Left ventricle myocardium inferior (tissue), 1 donor: ENCODE results near the gene BICDL1. TPM values are rescaled to one million over a fixed set of nuclear protein-coding genes. Genes with fewer than 3 reads are reported as not detected.

Experiments
- DNase-seq: peaks from one replicate; pipeline ENCODE4 v3.0.0-alpha.2; 2020
- H3K27ac ChIP-seq: fragments of 200-600 bp; replicated peaks from 2 replicates; pipeline ENCODE4 v1.8.0; 2021
- H3K27me3 ChIP-seq: fragments of 200-600 bp; 2 replicates; pipeline ENCODE4 v1.8.0; 2021; ENCODE audit warnings: low read depth
- H3K36me3 ChIP-seq: fragments of 200-600 bp; 2 replicates; pipeline ENCODE4 v1.8.0; 2021
- H3K4me1 ChIP-seq: fragments of 200-600 bp; 2 replicates; pipeline ENCODE4 v1.8.0; 2021
- H3K4me3 ChIP-seq: fragments of 200-600 bp; 2 replicates; pipeline ENCODE4 v1.8.0; 2021; ENCODE audit warnings: mild to moderate bottlenecking, moderate library complexity
- H3K9me3 ChIP-seq: fragments of 200-600 bp; replicated peaks from 2 replicates; pipeline ENCODE4 v1.8.0; 2021
- CTCF ChIP-seq: fragments of 200-600 bp; IDR thresholded peaks from 2 replicates; pipeline ENCODE4 v1.8.0; 2021; ENCODE audit warnings: antibody characterized with exemption, mild to moderate bottlenecking, borderline replicate concordance
- intact Hi-C: fragments of 100-400 bp; cut with micrococcal nuclease; formaldehyde crosslinking; loops from one replicate; pipeline ENCODE4 v1.11.0; 2022
- total RNA-seq: library from RNA; stranded (reverse); fragmentation: NEBNext Ultra II Directional; extraction: Animal tissue kit (Norgen Biotek cat#: 25700); gene quantifications from one replicate; pipeline ENCODE4 v1.2.1, GENCODE V29; 2021
- donor health status: DM: no; HTN: yes; CAD: no; lungs with severe emphysema.

Gene BICDL1
- total RNA-seq, 1 donor from 2014 or later: 0.08 TPM

- Histone ChIP-seq H3K9me3 (no peaks in the 10 kb centered on the region), H3K4me3 (peak overlapping the region; percentile 73), H3K36me3 (peaks cover 8% of the 10 kb centered on the region), H3K4me1 (peaks cover 59% of the 10 kb centered on the region), H3K27ac (peak overlapping the region; percentile 97), H3K27me3 (no peaks in the 10 kb centered on the region)
- peak; percentile 95 for DNase-seq
- intact Hi-C loops: no loop called here
- TF ChIP-seq CTCF: no peak
Observed at GRCh38 chr12:120116792-120117651, 128.0 kb downstream of the BICDL1 start.

GRCh38 chr12:120117961-120118320 is 128.9 kb downstream of the BICDL1 start:
- Histone ChIP-seq H3K27me3 (no peaks in the 10 kb centered on the region), H3K4me3 (peak overlapping the region; percentile 73), H3K36me3 (peaks cover 8% of the 10 kb centered on the region), H3K27ac (peak overlapping the region; percentile 97), H3K4me1 (peaks cover 50% of the 10 kb centered on the region), H3K9me3 (no peaks in the 10 kb centered on the region)
- no peak for DNase-seq
- TF ChIP-seq CTCF: no peak
- intact Hi-C loops: no loop called here

GRCh38 chr12:120118321-120119061 is 129.5 kb downstream of the BICDL1 start:
- TF ChIP-seq CTCF: no peak
- H3K9me3 ChIP-seq: no peaks in the 10 kb centered on the region
- DNase-seq: no peak
- peak overlapping the region; percentile 73 for H3K4me3 ChIP-seq
- no peaks in the 10 kb centered on the region for H3K27me3 ChIP-seq
- peaks cover 50% of the 10 kb centered on the region for H3K4me1 ChIP-seq
- H3K36me3 ChIP-seq: peaks cover 8% of the 10 kb centered on the region
- intact Hi-C loops: no loop called here
- peak overlapping the region; percentile 97 for H3K27ac ChIP-seq

GRCh38 chr12:120119271-120119973 is 130.4 kb downstream of the BICDL1 start:
- H3K4me1 ChIP-seq: peaks cover 45% of the 10 kb centered on the region
- no peaks in the 10 kb centered on the region for H3K27me3 ChIP-seq
- DNase-seq: no peak
- H3K4me3 ChIP-seq: no peak overlapping the region
- H3K36me3 ChIP-seq: peaks cover 2% of the 10 kb centered on the region
- no peaks in the 10 kb centered on the region for H3K9me3 ChIP-seq
- intact Hi-C loops: no loop called here
- H3K27ac ChIP-seq: no peak overlapping the region
- no peak for TF ChIP-seq CTCF

- peaks cover 7% of the 10 kb centered on the region for H3K36me3 ChIP-seq
- no peak overlapping the region for H3K27ac ChIP-seq
- no peak overlapping the region for H3K4me3 ChIP-seq
- H3K9me3 ChIP-seq: no peaks in the 10 kb centered on the region
- no peak for DNase-seq
- TF ChIP-seq CTCF: no peak
- H3K27me3 ChIP-seq: no peaks in the 10 kb centered on the region
- intact Hi-C loops: no loop called here
- peaks cover 34% of the 10 kb centered on the region for H3K4me1 ChIP-seq
Observed at GRCh38 chr12:120121343-120121742, 132.3 kb downstream of the BICDL1 start.
